NCI-H345 treated with DMSO at 0.1 percent for 48 hours (cell line): ENCODE data around the gene C19orf67.

Experiments
- DNase-seq: peaks from one replicate; lab custom pipeline; 2025; ENCODE audit not compliant: unreplicated experiment; lab: John Stamatoyannopoulos, UW

Gene C19orf67

DNA sequence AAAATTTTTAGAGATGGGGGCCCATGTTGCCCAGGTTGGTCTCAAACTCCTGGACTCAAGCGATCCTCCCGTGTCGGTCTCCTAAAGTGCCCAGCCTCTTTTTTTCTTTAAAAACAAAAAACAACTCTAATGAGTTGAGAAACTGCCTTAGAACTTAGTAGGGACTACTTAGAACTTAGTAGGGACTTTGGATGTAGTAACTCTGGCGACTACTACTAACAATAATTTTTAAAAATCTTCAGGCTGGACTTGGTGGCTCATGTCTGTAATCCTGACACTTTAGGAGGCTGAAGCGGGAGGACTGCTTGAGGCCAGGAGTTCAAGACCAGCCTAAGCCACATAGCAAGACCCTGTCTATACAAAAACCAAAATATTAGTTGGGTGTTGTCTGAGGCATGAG lies 515 bp upstream of the C19orf67 start:
- DNase-seq = no peak

DNA sequence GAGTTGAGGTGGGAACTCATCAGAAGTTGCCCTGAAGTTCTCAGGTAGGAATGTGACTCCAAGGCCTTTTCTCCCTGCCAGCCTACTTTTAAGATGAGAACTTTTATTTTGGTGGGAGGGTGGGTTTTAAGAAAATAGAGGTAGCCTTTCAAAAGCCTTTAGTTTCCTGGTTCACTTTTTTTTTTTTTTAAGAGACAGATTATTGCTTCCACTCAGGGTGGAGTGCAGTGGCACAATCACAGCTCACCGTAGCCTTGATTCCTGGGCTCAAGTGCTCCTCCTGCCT lies 3.0 kb downstream of the C19orf67 start:
- no peak for DNase-seq

DNA sequence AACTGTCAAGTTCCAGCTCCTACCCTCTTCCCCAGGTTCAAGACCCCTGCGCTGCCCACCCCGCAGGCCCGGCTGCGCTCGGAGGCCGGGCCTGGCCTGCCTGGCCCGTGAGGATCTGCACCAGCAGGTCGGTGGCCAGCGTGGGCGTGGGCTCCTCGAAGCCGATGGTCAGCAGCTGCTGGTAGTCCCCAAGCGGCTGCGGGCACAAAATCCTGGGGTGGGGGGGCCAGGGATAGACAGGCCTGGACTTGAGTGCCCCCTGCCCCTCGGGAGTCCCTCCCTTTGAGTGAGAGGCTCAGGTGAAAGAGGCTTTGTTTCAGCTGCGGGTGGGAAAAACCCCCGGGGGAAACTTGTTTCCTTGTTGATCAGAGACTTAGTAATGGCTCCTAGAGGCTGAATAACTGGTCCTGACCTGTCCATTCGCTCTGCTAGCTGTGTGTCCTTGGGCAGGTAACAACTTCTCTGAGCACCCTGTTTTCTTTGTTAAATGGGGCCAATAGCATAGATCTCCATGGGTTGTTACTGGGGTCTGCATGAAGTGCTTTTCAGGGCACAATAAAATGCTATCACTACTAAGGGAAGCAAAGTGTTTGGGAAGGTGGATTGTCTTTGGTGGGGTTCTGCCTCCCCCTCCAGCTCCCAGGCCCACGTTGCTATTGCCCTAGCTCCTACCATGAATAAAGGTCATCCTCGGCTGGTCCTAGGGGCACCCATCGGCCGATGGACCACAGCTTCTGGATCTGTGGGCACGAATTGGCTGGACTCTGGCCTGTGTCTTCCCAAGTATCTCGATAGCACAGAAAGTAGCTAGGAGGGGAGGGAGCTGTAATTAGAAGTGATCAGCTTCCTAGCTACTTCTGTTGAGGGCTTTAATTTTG lies 3.5 kb downstream of the C19orf67 start:
- no peak for DNase-seq

DNA sequence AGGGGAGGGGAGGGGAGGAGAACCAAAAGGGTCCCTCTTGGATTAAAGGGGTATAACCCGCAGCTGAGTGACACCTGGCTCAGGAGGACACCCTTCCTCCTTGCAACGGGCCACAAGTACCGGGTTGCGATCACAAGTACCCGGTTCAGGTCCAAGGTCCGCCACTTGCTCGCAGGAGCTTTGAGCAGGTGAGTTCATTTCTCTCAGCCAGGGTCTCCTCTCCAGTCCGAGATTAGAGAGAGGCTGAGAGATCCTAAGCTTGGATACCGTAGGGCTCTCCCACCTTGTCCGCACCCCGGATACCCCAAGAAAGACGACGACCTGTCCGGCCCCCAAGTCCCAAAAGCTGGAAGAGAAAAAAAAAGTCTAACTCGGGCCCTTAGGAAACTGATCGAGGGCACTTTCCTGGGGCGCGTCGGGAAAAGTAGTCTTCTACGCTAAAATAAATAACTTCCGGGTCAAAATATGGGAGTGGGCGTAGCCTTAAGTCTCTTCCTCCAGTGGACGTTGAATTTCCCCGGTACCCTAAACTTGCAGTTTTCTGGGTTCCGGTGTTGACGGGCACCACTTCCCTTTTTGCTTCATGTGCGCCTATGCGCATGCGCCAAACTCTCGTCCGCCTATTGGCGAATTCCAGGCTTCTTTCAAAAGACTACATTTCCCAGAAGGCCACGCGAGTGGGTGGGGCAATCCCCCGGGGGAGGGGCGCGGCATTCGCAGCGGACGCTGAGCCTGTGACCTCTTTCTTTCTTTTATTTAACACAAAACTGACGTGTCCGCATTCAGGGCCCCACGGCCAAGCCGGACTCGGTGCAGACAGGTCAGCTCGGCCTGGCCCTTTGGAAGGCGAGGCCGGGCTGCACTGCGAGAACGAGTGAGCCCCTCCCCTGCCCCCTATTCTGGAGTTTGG lies 4.4 kb downstream of the C19orf67 start:
- peak; percentile 97 for DNase-seq

DNA sequence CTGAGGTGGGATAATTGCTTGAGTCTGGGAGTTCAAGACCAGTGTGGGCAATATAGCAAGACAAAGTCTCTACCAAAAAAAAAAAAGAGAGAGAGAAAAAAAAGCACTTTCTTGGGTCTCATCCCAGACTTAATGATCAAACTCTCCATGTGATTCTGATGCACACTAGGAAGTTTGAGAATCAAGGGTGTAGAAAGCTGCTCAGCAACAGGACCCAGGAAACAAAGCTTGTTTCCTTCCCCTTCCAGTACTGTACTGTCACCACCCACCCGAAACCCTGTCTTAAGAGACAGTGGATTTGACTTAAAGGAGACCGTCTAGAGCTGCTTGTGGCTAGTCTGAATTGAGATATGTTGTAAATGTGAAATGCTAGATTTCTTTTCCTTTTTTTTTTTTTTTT lies 7.2 kb downstream of the C19orf67 start:
- no peak for DNase-seq

DNA sequence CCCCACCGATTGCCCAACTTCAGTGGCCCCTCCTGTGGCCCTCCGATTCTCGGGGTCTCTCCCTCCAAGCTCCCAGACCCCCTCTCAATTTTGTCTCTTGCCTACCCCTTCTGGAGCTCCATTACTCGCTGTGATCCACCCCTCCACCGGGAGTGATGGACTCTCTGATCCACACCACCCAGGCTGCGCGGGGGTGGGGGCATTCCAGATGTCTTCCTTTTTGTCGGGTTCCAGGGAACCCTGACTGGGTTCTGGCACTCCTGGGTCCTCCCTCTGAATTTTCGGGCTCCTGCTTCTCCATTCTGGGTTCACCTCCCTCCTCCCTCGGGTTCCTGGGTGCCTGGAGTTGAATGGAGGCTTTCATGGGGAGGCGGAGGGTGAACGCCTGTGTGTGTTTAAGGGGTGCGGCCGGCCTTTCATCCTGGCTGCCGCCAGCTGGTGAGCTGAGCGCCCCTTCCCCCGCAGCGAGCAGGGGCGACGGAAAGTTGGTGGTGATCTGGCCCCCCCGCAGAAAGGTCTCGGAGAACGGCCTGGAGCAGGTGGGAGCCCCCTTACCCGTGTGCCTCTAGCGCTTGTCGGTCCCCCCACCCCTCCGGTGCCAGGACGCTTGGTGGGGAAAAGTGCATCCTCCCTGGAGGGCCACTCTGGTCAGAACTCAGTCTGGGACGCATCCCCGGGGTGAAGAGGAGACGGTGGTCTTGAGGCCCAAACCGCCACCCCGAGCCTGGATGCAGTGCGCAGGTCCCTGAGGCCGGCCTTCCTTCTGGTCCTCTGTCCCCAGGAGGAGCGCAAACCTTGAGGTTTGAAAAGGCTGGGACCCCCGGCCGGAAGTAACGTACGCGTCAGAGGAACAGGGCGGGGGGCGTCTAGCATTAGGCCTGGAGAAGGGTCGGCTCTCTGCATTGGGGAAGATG lies 11.4 kb downstream of the C19orf67 start:
- DNase-seq = no peak

DNA sequence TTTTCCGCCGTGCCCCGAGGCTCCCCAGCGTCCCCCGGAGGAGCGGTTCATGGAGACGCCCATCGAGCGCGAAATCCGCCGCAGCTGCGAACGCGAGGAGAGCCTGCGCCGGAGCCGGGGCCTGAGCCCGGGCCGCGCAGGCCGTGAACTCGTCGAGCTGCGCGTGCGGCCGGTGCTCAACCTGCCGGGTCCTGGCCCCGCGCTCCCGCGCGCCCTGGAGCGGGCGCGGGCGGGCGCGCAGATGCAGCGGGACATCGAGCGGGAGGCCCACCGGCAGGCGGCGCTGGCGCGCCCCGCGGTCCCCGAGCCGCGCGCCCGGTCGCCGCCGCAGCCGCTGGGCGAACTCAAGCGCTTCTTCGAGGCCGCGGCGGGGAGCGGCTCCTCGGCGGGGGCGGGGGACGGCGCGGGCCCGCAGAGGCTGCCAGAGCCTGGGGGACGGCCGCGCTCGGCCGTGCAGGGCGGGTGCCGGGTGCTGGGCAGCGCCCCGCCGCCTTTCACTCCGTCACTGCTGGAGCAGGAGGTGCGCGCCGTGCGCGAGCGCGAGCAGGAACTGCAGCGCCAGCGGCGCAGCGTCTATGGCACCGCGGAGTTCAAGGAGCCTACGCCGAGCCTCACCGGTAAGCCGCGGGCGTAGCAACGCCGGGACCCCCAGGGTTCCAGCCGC lies 12.2 kb downstream of the C19orf67 start:
- DNase-seq = peak; percentile 61

DNA sequence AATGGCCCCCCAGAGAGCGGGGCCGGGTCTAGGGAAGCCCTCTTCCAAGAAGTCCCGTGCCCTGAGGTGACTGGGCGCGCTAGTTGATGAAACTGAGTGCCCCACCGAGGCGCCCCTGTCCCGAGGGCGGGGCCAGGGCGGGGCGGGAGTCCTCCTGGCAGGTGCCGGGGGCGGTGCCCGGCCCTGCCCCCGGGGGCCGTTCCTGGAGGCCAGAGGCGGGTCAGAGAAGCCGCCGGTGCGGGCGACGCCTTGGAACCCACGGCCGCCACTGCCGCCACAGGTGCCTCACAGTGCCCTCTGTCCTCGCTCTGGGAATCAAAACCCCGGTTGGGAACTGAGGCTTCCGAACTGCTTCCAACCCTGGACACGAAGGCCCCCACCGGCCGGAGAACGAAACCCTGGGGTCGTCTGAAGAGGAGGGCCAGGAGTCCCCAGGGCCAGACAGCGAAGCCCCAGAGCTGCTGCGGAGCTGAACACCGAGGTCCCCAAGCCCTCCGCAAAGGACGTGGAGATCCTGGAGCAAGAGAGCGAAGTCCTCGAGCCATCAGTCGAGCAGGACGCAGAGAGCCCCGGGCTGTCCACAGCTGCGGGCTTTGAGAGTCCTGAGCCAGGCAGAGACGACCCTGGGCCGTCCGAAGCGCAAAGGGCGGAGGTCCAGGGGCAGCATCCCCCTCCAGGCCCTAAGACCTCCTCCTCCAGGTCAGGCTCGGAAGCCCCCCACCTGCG lies 12.9 kb downstream of the C19orf67 start, which contains the start of gene MISP3:
TSS of gene MISP3 (plus strand) at position 252 of the 726 bp plus-strand sequence. CDS start 524 bp downstream, outside the sequence.
- DNase-seq = no peak

DNA sequence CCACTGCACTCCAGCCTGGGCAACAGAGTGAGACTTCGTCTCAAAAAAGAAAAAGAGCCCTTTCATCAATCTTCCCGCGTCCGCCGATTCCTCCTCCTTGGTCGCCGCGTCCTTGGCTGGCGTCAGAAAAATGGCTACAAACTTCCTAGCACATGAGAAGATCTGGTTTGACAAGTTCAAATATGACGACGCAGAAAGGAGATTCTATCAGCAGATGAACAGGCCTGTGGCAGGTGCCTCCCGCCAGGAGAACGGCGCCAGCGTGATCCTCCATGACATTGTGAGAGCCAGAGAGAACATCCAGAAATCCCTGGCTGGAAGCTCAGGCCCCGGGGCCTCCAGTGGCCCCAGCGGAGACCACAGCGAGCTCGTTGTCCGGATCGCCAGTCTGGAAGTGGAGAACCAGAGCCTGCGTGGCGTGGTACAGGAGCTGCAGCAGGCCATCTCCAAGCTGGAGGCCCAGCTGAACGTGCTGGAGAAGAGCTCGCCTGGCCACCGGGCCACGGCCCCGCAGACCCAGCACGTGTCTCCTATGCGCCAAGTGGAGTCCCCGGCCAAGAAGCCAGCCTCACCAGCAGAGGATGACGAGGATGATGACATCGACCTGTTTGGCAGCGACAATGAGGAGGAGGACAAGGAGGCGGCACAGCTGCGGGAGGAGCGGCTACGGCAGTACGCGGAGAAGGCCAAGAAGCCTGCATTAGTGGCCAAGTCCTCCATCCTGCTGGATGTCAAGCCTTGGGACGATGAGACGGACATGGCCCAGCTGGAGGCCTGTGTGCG lies 15.1 kb downstream of the C19orf67 start:
- DNase-seq = no peak

DNA sequence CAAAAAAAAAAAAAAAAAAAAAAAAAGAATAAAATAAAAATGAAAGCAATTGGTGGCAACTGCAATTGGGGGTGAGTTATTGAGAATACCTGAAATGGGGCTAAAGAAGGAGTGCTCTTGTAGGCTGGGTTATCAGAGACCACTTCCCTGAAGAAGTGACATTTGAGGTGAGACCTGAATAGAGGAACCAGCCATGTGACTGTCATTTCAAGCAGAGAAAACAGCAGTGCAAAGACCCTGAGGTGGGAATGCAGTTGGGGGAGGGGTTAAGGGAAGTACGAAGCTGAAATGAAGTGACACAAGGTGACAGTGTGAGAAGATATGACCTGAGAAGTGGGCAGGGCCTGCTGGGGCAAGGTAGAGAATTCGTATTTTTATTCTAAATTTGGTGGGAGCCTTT lies 19.4 kb downstream of the C19orf67 start:
- no peak for DNase-seq

DNA sequence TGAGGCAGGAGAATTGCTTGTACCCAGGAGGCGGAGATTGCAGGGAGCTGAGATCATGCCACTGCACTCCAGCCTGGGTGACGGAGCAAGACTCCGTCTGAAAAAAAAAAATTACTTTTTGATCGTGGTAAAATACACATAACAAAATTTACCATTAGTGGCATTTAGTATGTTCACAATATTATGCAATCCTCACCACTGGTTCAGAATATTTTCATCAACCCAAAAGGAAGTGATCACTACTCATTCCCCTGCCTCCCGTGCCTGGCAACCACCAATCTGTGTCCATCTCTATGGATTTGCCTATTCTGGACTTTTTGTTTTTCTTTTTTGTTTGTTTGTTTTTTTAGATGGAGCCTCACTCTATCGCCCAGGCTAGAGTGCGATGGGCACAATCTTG lies 22.5 kb downstream of the C19orf67 start:
- DNase-seq = no peak

DNA sequence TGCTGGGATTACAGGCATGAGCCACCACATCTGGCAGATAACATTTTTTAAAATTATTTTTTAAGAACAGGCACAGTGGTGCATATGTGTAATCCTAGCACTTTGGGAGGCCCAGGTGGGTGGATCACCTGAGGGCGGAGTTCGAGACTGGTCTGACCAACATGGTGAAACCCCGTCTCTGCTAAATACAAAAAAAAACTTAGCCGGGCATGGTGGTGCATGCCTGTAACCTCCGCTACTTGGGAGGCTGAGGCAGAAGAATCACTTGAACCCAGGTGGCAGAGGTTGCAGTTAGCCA lies 23.1 kb downstream of the C19orf67 start:
- no peak for DNase-seq

DNA sequence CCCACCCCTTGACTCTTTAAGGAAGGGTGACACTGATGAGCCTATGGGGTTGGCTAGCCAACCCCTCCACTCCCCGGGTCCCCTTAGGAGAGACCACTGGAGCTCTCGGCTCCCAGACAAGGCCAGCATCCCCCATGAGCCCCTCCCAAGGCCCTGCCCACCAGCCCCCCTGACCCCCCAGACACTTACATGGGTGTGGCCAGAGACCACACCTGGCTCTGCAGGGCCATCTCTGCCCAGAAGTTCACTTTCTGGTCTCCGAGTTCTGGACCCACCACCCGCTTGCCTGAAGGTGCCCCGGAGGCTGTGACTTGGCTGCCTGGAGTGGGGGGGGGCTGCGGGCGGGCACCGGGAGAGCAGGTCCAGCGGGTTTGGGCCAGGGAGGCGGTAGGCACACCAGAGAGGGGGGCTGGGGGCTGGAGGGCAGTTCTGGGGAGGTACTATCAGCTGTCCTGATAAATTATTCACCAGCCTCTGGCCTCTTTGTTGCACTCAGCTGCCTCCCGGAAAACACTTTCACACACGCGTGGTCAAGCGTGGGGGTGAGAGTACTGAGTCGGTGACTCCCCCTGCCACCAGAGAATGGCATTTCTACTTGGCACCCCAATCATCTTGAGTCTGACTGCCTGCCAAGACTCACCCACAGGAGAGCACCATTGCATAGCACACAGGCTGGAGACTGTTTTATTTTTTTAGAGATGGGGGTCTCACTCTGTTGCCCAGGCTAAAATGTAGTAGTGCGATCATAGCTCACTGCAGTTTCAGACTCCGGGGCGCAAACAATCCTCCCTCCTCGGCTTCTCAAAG lies 23.6 kb downstream of the C19orf67 start, which contains the start of gene PALM3:
TSS of gene PALM3 (minus strand) at position 326 of the 807 bp plus-strand sequence. CDS start at position 230, 96 bp downstream.
- no peak for DNase-seq

DNA sequence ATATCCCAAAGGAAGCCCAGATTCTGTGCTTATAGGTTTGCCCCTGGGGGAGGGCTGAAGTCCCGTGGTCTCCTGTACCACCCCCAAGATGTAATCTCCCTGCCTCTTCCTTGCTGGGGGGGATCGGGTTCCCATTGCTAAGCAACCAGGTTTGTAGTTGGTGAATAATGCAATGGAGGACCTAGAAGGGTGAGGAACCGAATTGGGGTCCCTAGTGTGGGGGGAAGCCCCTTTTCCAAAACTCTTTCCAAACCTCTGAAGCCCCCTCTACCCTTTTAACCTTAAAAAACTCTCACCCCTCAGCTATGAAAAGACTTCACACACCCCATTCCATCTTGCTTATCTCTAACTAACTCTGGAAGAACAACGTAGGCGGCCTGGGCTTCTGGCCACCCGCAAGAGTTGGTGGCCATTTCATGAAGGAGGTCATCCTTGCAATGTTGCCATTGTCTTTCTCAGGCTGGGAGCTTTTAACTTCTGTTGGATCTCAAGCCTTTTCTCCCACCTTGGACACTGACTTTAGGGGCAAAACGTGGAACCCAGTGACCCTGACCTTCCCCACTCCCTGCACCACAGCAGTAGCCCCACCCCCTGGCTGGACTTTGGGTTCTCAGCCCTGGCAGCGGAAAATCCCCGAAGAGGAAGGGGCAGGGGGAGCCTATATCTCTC lies 24.4 kb downstream of the C19orf67 start:
- no peak for DNase-seq

DNA sequence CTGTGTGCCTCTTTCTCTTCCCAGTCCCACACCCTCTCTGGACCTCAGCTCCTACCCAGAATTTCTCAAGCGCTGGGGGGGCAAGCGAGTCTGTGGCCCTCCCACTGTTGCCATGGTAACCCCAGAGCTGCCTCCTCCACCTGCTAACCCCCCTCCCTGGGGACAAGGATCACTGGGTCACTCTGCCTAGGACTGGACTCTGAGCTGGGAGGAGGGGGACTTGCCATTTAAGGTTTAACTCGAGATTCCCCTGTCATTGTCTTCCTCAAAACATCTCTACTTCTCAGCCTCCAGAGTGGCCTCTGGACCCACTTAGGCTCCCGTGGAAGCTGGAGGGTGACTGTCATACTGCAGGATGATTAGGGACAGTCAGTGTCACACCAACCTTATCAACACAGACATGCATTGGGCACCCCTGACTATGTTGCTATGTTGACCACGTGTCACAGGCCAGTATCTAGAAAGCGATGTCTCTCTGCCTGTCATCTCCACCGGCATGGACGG lies 25.9 kb downstream of the C19orf67 start:
- DNase-seq = no peak

DNA sequence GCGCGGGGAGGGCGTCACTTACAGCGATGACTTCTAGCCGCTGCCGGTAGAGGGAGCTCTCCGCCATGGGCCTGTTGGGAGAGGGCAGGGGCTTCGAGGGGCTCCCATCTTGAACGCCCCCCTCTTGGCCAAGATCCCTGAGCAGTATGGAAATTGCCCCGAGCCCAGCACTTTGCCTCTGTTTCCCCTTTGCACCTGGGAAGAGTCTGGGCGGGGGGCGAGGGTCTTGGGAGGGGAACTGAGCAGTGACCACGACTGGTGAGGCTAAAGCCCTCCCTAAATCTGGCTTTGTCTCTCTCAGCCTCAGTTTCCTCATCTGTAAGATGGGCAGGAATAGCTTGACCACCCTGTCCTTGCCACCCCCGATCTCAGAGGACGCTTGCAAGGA lies 26.5 kb downstream of the C19orf67 start:
- no peak for DNase-seq
